GM23248 (cell line): Measurements from ENCODE around the gene SUSD4. TPM values are rescaled to one million over a fixed set of nuclear protein-coding genes. Genes with fewer than 3 reads are reported as not detected.

Experiments used
- DNase-seq: peaks from one replicate; pipeline ENCODE4 v3.0.0-alpha.2; 2015
- H2AFZ ChIP-seq: fragments of 200-600 bp; sonication (generic); 2 replicates; pipeline ENCODE4 v1.6.1; 2016; ENCODE audit warnings: antibody characterized with exemption
- H3F3A ChIP-seq: fragments of 200-600 bp; sonication (generic); 2 replicates; pipeline ENCODE4 v1.6.1; 2016; ENCODE audit warnings: mild to moderate bottlenecking, antibody characterized with exemption, mixed run types; ENCODE audit not compliant: insufficient read depth
- H3K27ac ChIP-seq: fragments of 200-600 bp; sonication (generic); 2 replicates; pipeline ENCODE4 v1.5.1; 2016; ENCODE audit warnings: mild to moderate bottlenecking
- H3K27me3 ChIP-seq: fragments of 200-600 bp; sonication (generic); replicated peaks from 2 replicates; pipeline ENCODE4 v1.6.1; 2016; ENCODE audit warnings: mild to moderate bottlenecking; ENCODE audit not compliant: insufficient read depth
- H3K36me3 ChIP-seq: fragments of 200-600 bp; sonication (generic); 2 replicates; pipeline ENCODE4 v1.6.1; 2016; ENCODE audit warnings: low read depth, mild to moderate bottlenecking
- H3K4me1 ChIP-seq: fragments of 200-600 bp; sonication (generic); 2 replicates; pipeline ENCODE4 v1.6.1; 2016; ENCODE audit warnings: mild to moderate bottlenecking; ENCODE audit not compliant: insufficient read depth
- H3K4me2 ChIP-seq: fragments of 200-600 bp; sonication (generic); one replicate; pipeline ENCODE4 v1.6.1; 2016; ENCODE audit warnings: mild to moderate bottlenecking; ENCODE audit not compliant: unreplicated experiment
- H3K4me3 ChIP-seq: fragments of 200-600 bp; sonication (generic); 2 replicates; pipeline ENCODE4 v1.5.1; 2016; ENCODE audit warnings: mild to moderate bottlenecking
- H3K79me2 ChIP-seq: fragments of 200-600 bp; sonication (generic); 2 replicates; pipeline ENCODE4 v1.6.1; 2016; ENCODE audit warnings: mild to moderate bottlenecking; ENCODE audit not compliant: insufficient read depth
- H3K9ac ChIP-seq: fragments of 200-600 bp; sonication (generic); 2 replicates; pipeline ENCODE4 v1.6.1; 2016; ENCODE audit warnings: mild to moderate bottlenecking
- H3K9me2 ChIP-seq: fragments of 200-600 bp; sonication (generic); 2 replicates; pipeline ENCODE4 v1.6.1; 2016; ENCODE audit warnings: mixed run types, mild to moderate bottlenecking, moderate library complexity; ENCODE audit not compliant: insufficient read depth
- H3K9me3 ChIP-seq: fragments of 200-600 bp; sonication (generic); one replicate; pipeline ENCODE4 v1.6.1; 2017; ENCODE audit warnings: low read depth
- H4K20me1 ChIP-seq: fragments of 200-600 bp; sonication (generic); 2 replicates; pipeline ENCODE4 v1.6.0; 2016; ENCODE audit not compliant: insufficient read depth
- EZH2 ChIP-seq: fragments of 200-600 bp; sonication (generic); IDR thresholded peaks from 2 replicates; pipeline ENCODE4 v1.6.1; 2018; ENCODE audit warnings: antibody characterized with exemption, mild to moderate bottlenecking; ENCODE audit not compliant: insufficient read depth, poor library complexity, severe bottlenecking
- EZH2phosphoT487 ChIP-seq: fragments of 200-600 bp; sonication (generic); IDR thresholded peaks from 2 replicates; pipeline ENCODE4 v1.6.1; 2018; ENCODE audit warnings: antibody characterized with exemption, moderate library complexity, mild to moderate bottlenecking, low read depth; ENCODE audit not compliant: insufficient read depth
- WGBS, 2 experiments: methylation state at CpG; one replicate each; pipeline ENCODE4 v1.1.6; 2015 to 2017; ENCODE audit warnings: low lambda C conversion rate in 2 of 2, low coverage in 1 of 2; ENCODE audit errors: missing lambda C conversion rate in 2 of 2; 5-methylcytosine and 5-hydroxymethylcytosine counted together
- in situ Hi-C: fragments of 300-500 bp; cut with MboI; formaldehyde crosslinking; loops from 2 replicates; pipeline ENCODE4 v1.15.0; 2020
- polyA plus RNA-seq: library from polyadenylated mRNA; unstranded; fragments of >200 nt; fragmentation: Nextera tagmentation; extraction: Ambion mirVana; gene quantifications from 2 replicates; pipeline ENCODE4 v1.2.1, GENCODE V29; 2016
- total RNA-seq: library from RNA; depleted of rRNA; stranded (reverse); fragments of >200 nt; shearing (Covaris generic); gene quantifications from 2 replicates; pipeline ENCODE4 v1.2.3, GENCODE V29; 2014

Gene SUSD4
- total and polyA plus RNA-seq, 2 experiments from 2014 or later, result 1.1 to 3.9 TPM

DNA sequence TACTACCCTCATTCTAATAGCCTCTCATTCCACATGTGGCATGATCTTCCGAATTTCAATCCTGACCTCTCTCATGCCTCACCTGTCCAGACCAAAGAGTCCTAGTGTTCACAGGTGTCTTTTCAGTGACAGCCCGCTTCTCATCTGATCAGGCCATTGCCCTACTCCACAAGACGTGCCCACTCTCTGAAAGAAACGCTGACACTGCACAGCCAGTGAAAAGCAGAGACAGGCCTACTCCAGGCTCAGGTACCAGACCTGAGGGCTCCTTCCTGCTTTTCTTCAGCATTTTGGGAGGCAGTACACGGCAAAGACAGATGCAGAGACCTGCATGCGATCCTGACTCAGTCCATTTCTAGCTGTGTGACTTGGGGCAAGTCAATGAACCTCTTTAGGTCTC, 43.0 kb downstream of the SUSD4 start:
- Histone ChIP-seq H2AFZ (no peak overlapping the region), H3K27ac (no peak overlapping the region), H3K79me2 (no peaks in the 10 kb centered on the region), H3K4me1 (no peaks in the 10 kb centered on the region), H3F3A (no peaks in the 10 kb centered on the region), H3K27me3 (peaks cover 35% of the 10 kb centered on the region), H3K4me3 (no peak overlapping the region), H3K9me3 (no peaks in the 10 kb centered on the region), H3K9ac (no peak overlapping the region), H3K36me3 (no peaks in the 10 kb centered on the region), H4K20me1 (no peaks in the 10 kb centered on the region), H3K4me2 (no peak overlapping the region), H3K9me2 (no peaks in the 10 kb centered on the region)
- in situ Hi-C loops, result no loop called here
- DNase-seq, result no peak
- TF ChIP-seq EZH2phosphoT487 (no peak), EZH2 (no peak)
- 59 to 61% methylated on average over 6 of the region's 6 CpGs for WGBS, 2 experiments

- H3K27ac ChIP-seq, result no peak overlapping the region
- H3K9ac ChIP-seq, result no peak overlapping the region
- no peaks in the 10 kb centered on the region for H3K9me2 ChIP-seq
- H3K4me2 ChIP-seq, result no peak overlapping the region
- H3F3A ChIP-seq, result no peaks in the 10 kb centered on the region
- no peaks in the 10 kb centered on the region for H4K20me1 ChIP-seq
- no peak overlapping the region for H2AFZ ChIP-seq
- no peak overlapping the region for H3K4me3 ChIP-seq
- no peaks in the 10 kb centered on the region for H3K4me1 ChIP-seq
- 64 to 67% methylated on average over 11 of the region's 11 CpGs for WGBS, 2 experiments
- no peak for TF ChIP-seq EZH2phosphoT487
- DNase-seq, result no peak
- H3K79me2 ChIP-seq, result no peaks in the 10 kb centered on the region
- H3K9me3 ChIP-seq, result no peaks in the 10 kb centered on the region
- no peaks in the 10 kb centered on the region for H3K36me3 ChIP-seq
- in situ Hi-C loops, result no loop called here
- H3K27me3 ChIP-seq, result peaks cover 35% of the 10 kb centered on the region
These were observed 43.9 kb downstream of the SUSD4 start for GRCh38 chr1:223319905-223320580.

GRCh38 chr1:223319398-223319797, 44.6 kb downstream of the SUSD4 start:
- in situ Hi-C loops, result no loop called here
- no peaks in the 10 kb centered on the region for H4K20me1 ChIP-seq
- no peaks in the 10 kb centered on the region for H3F3A ChIP-seq
- H3K9ac ChIP-seq, result no peak overlapping the region
- no peaks in the 10 kb centered on the region for H3K4me1 ChIP-seq
- H3K27ac ChIP-seq, result no peak overlapping the region
- no peak overlapping the region for H3K4me2 ChIP-seq
- no peaks in the 10 kb centered on the region for H3K79me2 ChIP-seq
- H3K9me2 ChIP-seq, result no peaks in the 10 kb centered on the region
- no peaks in the 10 kb centered on the region for H3K36me3 ChIP-seq
- 43 to 51% methylated on average over 3 of the region's 3 CpGs for WGBS, 2 experiments
- H3K27me3 ChIP-seq, result peaks cover 35% of the 10 kb centered on the region
- DNase-seq, result no peak
- no peaks in the 10 kb centered on the region for H3K9me3 ChIP-seq
- no peak overlapping the region for H3K4me3 ChIP-seq
- no peak overlapping the region for H2AFZ ChIP-seq
- no peak for TF ChIP-seq EZH2
- no peak for TF ChIP-seq EZH2phosphoT487

- H3K4me1 ChIP-seq, result no peaks in the 10 kb centered on the region
- no peaks in the 10 kb centered on the region for H3K36me3 ChIP-seq
- H3K9me3 ChIP-seq, result no peaks in the 10 kb centered on the region
- WGBS, 2 experiments, result 51 to 52% methylated on average over 3 of the region's 3 CpGs
- no peak overlapping the region for H3K4me3 ChIP-seq
- in situ Hi-C loops, result no loop called here
- no peaks in the 10 kb centered on the region for H3K9me2 ChIP-seq
- H3K9ac ChIP-seq, result no peak overlapping the region
- no peaks in the 10 kb centered on the region for H4K20me1 ChIP-seq
- H3K27ac ChIP-seq, result no peak overlapping the region
- H2AFZ ChIP-seq, result no peak overlapping the region
- no peaks in the 10 kb centered on the region for H3F3A ChIP-seq
- TF ChIP-seq EZH2, result no peak
- no peak for TF ChIP-seq EZH2phosphoT487
- H3K4me2 ChIP-seq, result no peak overlapping the region
- DNase-seq, result no peak
- H3K79me2 ChIP-seq, result no peaks in the 10 kb centered on the region
- H3K27me3 ChIP-seq, result peaks cover 6% of the 10 kb centered on the region; the same call in 1 of the 2 replicates
These were observed 47.9 kb downstream of the SUSD4 start for GRCh38 chr1:223316082-223316481.
